ENCODE data around the gene PRELID3B.

GRCh38 chr20:58988565-58988882, 54.1 kb downstream of the PRELID3B start:
- no peak for TF ChIP-seq CTCF (IDR thresholded peaks at IDR 0.05; ENCODE audit: insufficient read depth, low read length)
- no peak for TF ChIP-seq POLR2AphosphoS5 (IDR thresholded peaks at IDR 0.05; ENCODE audit: low read depth)

Data from HL-60 (cell line).